GM21529 (cell line): ENCODE results near the gene GSTM2.

Experiments
- ATAC-seq: cut with Tn5 transposase; IDR thresholded peaks from one replicate; pipeline ENCODE4 v1.9.1; 2021; ENCODE audit not compliant: unreplicated experiment

GSTM2 gene

GRCh38 chr1:109667452-109668122, at the start of gene GSTM2:
Gene GSTM2, plus strand, starts transcription at chr1:109668057. Its CDS starts 59 bp downstream, at chr1:109668116.
- peak; percentile 94 for ATAC-seq

DNA sequence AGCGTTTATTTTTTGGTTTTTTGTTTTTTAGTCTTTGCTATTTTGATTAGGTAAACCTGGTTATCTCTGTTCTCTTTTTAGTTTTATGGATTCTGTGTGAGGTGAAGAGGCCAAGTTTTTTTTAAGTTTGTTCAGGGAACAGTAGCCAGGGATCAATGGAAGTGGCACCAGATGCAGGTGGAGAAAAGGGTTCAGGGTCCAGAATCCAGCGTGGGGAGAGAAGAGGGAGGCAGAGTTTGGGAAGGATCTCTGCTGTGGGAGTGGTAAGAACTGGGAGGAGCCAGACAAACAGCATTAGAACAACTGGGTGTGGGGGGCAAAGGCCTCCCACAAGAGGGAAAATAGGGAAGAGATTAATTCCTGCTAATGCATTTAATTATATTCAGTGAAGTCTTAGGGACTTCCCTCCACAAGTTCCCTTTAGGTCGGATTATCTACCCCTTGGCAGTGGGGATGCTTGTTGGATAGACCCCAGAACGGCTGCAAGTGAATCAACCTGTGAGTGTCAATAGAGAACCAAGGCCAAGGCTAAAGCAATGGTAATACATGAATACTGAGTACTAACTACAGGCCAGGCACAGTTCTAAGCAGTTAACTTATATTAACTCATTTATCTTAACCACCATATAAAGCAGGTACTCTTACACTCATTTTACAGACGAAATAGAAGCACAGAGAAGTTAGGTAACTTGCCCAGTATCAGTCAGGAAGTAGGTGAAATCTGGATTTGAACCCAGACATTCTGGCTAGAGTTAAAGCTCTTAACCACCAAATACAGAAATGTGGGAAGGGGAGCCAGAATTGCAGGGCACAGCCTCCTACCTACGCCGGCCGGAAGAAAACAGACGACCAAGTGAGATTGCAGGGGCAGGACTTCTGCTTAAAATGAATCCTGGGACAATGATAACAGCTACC, 48.9 kb upstream of the GSTM2 start:
- no peak for ATAC-seq

- ATAC-seq, result peak; percentile 44
Measured at GRCh38 chr1:109619576-109620400, 48.1 kb upstream of the GSTM2 start, which contains the start of the genes AMPD2 and GNAT2. Gene AMPD2, plus strand, starts transcription at chr1:109619837. Its CDS starts 1,339 bp downstream, at chr1:109621176. Gene GNAT2, minus strand, starts transcription at chr1:109619616. Its CDS starts 6,746 bp downstream, at chr1:109612870.

GRCh38 chr1:109620401-109620791, 47.5 kb upstream of the GSTM2 start:
- no peak for ATAC-seq

- peak; percentile 70 for ATAC-seq
Measured at GRCh38 chr1:109620841-109621286, 47.0 kb upstream of the GSTM2 start.

DNA sequence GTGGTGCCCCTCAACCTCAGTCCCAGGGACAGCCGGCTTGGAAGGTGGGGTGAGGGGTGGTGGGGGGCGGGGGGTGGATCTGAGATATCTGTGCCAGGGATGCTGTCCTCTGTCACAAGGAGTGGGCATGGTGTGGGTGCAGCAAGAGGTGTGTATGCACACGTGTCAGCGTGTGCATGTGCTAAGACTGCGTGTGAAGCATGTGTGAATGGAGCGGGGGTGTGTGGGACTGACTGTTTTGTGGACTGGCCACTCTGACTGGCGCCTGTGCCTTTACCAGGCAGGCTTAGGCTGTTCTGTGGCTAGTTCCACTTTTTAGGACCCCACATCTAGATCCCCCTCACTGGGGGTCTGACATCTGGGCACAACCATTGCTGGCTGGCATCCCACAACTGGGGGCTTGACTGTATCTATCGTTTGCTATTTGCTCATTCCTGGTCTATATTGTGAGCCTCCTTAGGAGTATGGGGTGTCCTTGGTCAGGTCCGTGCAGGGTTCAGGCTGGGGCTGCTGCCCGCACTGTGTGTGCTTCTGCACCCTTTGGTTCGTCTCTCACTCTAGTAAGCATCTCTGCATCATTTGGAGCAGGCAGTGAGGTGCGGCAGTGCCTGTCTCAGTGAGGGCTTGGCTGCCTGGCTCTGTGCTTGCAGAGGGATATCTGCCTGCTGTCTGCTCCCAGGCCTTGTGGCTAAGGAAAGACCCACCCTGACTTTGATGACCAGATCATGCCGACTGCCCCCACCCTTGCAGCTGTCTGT, 46.3 kb upstream of the GSTM2 start:
- no peak for ATAC-seq

- no peak for ATAC-seq
Measured at GRCh38 chr1:109622137-109622892, 45.5 kb upstream of the GSTM2 start.

DNA sequence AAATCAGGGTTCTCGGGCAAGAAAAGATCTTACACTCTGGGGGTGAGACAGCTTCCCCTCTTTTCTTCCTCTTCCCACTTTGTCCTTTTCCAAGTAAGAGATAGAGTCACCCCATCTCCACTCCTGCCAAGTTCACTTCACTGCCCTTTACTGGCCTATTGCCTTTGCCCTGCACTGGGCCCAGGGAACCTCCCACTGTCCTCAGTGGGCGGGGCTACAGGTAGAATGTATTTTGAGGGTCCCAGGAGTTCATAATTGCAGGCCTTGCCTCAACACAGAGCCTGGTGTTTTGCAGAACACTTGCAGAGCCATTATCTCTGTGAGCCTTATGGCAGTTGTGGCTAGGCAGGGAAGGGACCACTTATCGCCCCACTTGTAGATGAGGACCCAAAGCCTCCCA, 45.0 kb upstream of the GSTM2 start:
- ATAC-seq, result no peak

DNA sequence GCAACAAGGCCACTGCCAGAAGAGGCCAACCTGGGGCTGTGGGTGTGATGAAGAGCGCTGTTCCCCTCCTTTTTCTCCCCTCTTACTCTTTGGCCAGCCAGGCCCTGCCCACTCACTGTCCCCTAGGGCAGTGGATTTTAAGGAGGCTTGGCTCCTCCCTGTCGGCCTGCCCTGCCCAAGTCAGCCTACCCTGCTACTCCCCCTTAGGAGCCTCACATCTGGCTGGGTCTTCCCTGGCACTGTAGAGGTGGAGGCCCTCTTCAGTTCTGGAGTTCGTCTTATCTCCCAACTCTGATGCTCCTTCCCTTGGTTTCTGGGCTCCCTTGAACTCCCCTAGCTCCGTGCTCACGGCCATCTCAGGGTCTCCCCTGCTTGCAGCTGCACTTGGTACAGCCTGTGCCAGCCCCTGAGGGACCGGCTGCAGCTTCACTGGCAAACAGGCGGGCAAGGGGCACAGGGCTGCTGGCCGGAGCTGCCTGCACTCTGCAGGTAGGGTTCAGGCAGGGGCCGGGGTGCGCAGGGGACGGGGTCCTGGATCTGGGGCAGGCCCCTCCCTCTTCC, 44.2 kb upstream of the GSTM2 start:
- no peak for ATAC-seq

DNA sequence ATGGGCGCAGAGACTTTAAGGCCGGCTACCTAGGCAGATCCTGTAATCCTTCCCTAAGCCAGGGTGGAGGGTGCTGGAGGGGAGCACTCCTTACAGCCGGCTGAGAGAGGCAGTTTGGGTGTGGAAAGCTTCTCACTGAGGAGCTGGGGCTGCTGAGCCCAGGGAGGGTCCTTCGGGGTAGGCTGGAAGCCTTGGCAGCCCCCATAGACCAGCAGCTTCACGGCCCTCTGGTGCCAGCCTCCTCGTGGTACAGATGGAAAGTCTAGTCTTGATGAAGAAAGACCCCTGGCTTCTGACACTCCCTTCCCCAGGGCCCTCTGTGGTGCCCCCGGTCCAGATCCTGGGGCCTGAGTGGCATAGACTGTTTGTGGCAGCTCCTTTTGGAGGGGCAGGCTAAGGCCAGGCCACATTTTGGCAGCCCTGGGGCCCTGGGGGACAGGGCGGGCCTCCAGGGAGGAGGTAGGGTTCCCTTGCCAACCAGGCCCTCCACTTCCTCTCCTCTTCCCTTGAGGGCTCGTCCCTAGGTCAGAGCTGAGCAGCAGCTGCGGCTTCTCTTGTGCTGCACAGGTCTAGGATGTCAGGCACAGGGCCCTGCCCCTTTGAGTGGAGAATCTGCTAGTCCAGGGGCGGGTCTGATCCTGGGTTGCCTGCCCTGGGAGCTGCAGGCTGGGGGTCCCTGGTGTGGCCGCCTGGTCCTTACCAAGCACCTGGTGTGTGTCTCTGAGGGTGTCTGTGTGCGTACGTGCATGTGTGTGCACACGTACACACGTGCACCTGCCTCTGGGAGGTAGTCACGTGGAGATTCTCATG, 43.5 kb upstream of the GSTM2 start:
- ATAC-seq, result peak; percentile 30

- no peak for ATAC-seq
Measured at GRCh38 chr1:109625176-109625575, 42.7 kb upstream of the GSTM2 start.

DNA sequence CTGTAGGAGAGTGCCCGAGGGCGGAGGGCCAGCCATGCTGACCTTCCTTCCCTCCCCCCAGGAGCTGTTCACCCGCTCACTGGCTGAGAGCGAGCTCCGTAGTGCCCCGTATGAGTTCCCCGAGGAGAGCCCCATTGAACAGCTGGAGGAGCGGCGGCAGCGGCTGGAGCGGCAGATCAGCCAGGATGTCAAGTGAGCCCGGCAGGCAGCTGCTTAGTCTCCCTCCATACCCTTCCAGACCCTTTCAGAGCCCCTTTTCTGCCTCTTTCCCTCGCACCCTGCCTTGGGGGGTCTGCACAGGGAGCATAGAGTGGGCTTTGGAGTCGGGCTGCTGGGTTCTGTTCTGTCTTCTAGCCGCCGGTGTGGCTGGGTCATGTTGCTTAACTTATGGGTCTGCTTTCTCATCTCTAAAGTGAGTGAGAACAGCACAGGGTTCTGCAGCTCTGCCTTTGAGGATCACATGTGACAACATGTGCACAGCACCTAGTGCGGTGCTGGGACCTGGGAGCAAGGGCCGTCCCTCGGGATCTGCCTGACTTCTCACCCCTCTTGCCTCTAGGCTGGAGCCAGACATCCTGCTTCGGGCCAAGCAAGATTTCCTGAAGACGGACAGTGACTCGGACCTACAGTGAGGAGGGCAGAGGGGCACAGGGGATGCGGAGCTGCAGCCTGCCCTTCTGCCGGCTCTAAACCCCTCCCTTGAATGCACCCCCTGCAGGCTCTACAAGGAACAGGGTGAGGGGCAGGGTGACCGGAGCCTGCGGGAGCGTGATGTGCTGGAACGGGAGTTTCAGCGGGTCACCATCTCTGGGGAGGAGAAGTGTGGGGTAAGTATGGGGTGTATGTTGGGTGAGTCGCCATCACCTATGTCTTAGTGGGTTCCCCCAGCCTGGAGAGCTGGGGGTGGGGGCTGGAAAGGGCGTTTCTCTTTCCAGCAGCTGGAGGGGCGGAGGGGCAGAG, 42.0 kb upstream of the GSTM2 start:
- ATAC-seq, result no peak

GRCh38 chr1:109626682-109627408, 41.0 kb upstream of the GSTM2 start:
- no peak for ATAC-seq

GRCh38 chr1:109627692-109628399, 40.0 kb upstream of the GSTM2 start:
- no peak for ATAC-seq

DNA sequence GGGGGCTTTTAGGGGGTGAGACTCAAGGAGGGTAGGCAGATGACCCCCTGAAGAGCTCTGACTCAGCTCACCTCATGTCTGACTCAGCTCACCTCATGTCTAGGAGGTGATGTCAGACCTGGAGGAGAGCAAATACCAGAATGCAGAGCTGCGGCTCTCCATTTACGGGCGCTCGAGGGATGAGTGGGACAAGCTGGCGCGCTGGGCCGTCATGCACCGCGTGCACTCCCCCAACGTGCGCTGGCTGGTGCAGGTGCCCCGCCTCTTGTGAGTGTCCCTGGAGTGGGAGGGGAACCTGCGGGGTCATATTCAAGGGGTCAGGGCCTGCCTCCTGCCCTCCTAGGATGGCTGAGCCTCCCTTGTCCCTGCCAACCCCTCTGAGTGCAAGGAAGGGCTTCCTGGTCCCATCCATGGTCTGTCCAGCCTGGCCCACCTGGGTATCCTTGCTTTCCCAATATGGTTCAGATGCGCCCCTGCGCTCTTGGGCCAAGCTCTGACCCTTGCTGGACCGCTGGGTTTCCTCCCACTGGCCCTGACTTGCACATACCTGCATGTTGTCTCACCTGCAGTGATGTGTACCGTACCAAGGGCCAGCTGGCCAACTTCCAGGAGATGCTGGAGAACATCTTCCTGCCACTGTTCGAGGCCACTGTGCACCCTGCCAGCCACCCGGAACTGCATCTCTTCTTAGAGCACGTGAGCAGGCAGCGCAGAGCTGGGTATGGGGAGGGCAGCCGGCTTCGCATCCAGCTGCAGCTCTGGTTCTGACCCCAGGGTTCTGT, 39.1 kb upstream of the GSTM2 start:
- no peak for ATAC-seq
